Trophoblast cell (in vitro differentiated cells and primary cell): ENCODE data around the gene KIF18A.

Source experiments
- DNase-seq, 2 donors: peaks; one replicate each; pipeline ENCODE4 v3.0.0-alpha.2; 2016
- H2AFZ ChIP-seq: 2 replicates; pipeline ENCODE4 v1.6.1; 2013; ENCODE audit warnings: low read length, moderate library complexity, mild to moderate bottlenecking; ENCODE audit not compliant: insufficient read depth, poor library complexity
- H2AK5ac ChIP-seq: 2 replicates; pipeline ENCODE4 v1.6.1; 2013; ENCODE audit warnings: mild to moderate bottlenecking, low read length
- H2BK120ac ChIP-seq: 2 replicates; pipeline ENCODE4 v1.6.1; 2013; ENCODE audit warnings: low read length, mild to moderate bottlenecking, moderate library complexity; ENCODE audit not compliant: insufficient read depth, poor library complexity
- H2BK12ac ChIP-seq: 2 replicates; pipeline ENCODE4 v1.6.1; 2013; ENCODE audit warnings: mild to moderate bottlenecking, low read length, moderate library complexity
- H2BK5ac ChIP-seq: 2 replicates; pipeline ENCODE4 v1.6.1; 2013; ENCODE audit warnings: low read length, low read depth, moderate library complexity, mild to moderate bottlenecking; ENCODE audit not compliant: poor library complexity
- H3K14ac ChIP-seq: 2 replicates; pipeline ENCODE4 v1.6.1; 2013; ENCODE audit warnings: mild to moderate bottlenecking, low read length
- H3K18ac ChIP-seq: 2 replicates; pipeline ENCODE4 v1.6.1; 2013; ENCODE audit warnings: mild to moderate bottlenecking, low read length
- H3K23ac ChIP-seq: 2 replicates; pipeline ENCODE4 v1.6.1; 2013; ENCODE audit warnings: low read length
- H3K27ac ChIP-seq: 2 replicates; pipeline ENCODE4 v1.5.1; 2013; ENCODE audit warnings: low read depth, mild to moderate bottlenecking, inconsistent platforms, low read length, moderate library complexity
- H3K27me3 ChIP-seq: 2 replicates; pipeline ENCODE4 v1.6.1; 2013; ENCODE audit warnings: inconsistent platforms, mild to moderate bottlenecking, low read length, moderate library complexity; ENCODE audit not compliant: insufficient read depth
- H3K36me3 ChIP-seq, 2 experiments: 1 replicate in 1 of 2; 2 replicates in 1 of 2; pipeline ENCODE4 v1.6.1; 2013; ENCODE audit warnings: low read length in 2 of 2, mild to moderate bottlenecking in 2 of 2, moderate library complexity in 1 of 2; ENCODE audit not compliant: insufficient read depth in 2 of 2, control insufficient read depth in 1 of 2
- H3K4ac ChIP-seq: 2 replicates; pipeline ENCODE4 v1.6.1; 2013; ENCODE audit warnings: low read depth, mild to moderate bottlenecking, low read length, moderate library complexity
- H3K4me1 ChIP-seq, 2 experiments: 1 replicate in 1 of 2; 2 replicates in 1 of 2; pipeline ENCODE4 v1.6.1; 2013; ENCODE audit warnings: low read length in 2 of 2, mild to moderate bottlenecking in 2 of 2, moderate library complexity in 1 of 2; ENCODE audit not compliant: insufficient read depth in 2 of 2, control insufficient read depth in 1 of 2
- H3K4me2 ChIP-seq: 2 replicates; pipeline ENCODE4 v1.6.1; 2013; ENCODE audit warnings: inconsistent platforms, mild to moderate bottlenecking, low read length, moderate library complexity
- H3K4me3 ChIP-seq: 2 replicates; pipeline ENCODE4 v1.5.1; 2013; ENCODE audit warnings: mild to moderate bottlenecking, low read depth, low read length, inconsistent platforms
- H3K79me1 ChIP-seq: one replicate; pipeline ENCODE4 v1.6.1; 2013; ENCODE audit warnings: low read length
- H3K79me2 ChIP-seq: 2 replicates; pipeline ENCODE4 v1.6.1; 2013; ENCODE audit warnings: low read length, mild to moderate bottlenecking; ENCODE audit not compliant: control insufficient read depth, insufficient read depth, poor library complexity
- H3K9ac ChIP-seq: 2 replicates; pipeline ENCODE4 v1.6.1; 2013; ENCODE audit warnings: mild to moderate bottlenecking, low read length
- H3K9me3 ChIP-seq: 2 replicates; pipeline ENCODE4 v1.6.1; 2013; ENCODE audit warnings: low read depth, mild to moderate bottlenecking, control low read depth, inconsistent platforms, low read length; ENCODE audit not compliant: insufficient read depth
- H4K12ac ChIP-seq: 2 replicates; pipeline ENCODE4 v1.6.1; 2013; ENCODE audit warnings: low read depth, mild to moderate bottlenecking, low read length, moderate library complexity
- H4K8ac ChIP-seq: 2 replicates; pipeline ENCODE4 v1.6.1; 2013; ENCODE audit warnings: low read depth, mild to moderate bottlenecking, low read length, moderate library complexity
- H4K91ac ChIP-seq: one replicate; pipeline ENCODE4 v1.6.1; 2013; ENCODE audit warnings: low read depth, mild to moderate bottlenecking, low read length, moderate library complexity
- WGBS: extraction: QIAGEN DNeasy Blood & Tissue Kit; methylation state at CpG from one replicate; pipeline ENCODE4 v1.1.7; 2013; ENCODE audit warnings: missing lambda C conversion rate; ENCODE audit not compliant: insufficient read length, insufficient coverage; ENCODE audit errors: extremely low coverage; 5-methylcytosine and 5-hydroxymethylcytosine counted together

KIF18A gene

GRCh38 chr11:28107191-28107749 is 686 bp downstream of the KIF18A start:
- H3K79me2 ChIP-seq = peaks cover 3% of the 10 kb centered on the region
- no peaks in the 10 kb centered on the region for H3K36me3 ChIP-seq
- H3K14ac ChIP-seq = no peak overlapping the region
- no peak overlapping the region for H3K4ac ChIP-seq
- H3K79me1 ChIP-seq = peaks cover 2% of the 10 kb centered on the region
- H3K4me2 ChIP-seq = peak overlapping the region; percentile 85
- peak overlapping the region; percentile 73 for H3K4me3 ChIP-seq
- no peak overlapping the region for H2BK120ac ChIP-seq
- H3K18ac ChIP-seq = peak overlapping the region; percentile 12
- peak overlapping the region; percentile 82 for H2AFZ ChIP-seq
- peak overlapping the region; percentile 13 for H2BK5ac ChIP-seq
- H4K91ac ChIP-seq = peak overlapping the region; percentile 17
- H4K8ac ChIP-seq = peak overlapping the region; percentile 37
- no peak overlapping the region for H3K23ac ChIP-seq
- H3K9ac ChIP-seq = peak overlapping the region; percentile 80
- no peaks in the 10 kb centered on the region for H3K9me3 ChIP-seq
- no peak overlapping the region for H4K12ac ChIP-seq
- H2AK5ac ChIP-seq = no peak overlapping the region
- DNase-seq = peak in 1 of 2 donors; percentile 22
- H2BK12ac ChIP-seq = no peak overlapping the region
- no CpG with 5 or more reads among the region's 11 CpGs for WGBS
- H3K27me3 ChIP-seq = no peaks in the 10 kb centered on the region
- H3K27ac ChIP-seq = no peak overlapping the region
- no peaks in the 10 kb centered on the region for H3K4me1 ChIP-seq

- DNase-seq = no peak
- H3K14ac ChIP-seq = no peak overlapping the region
- no peak overlapping the region for H4K91ac ChIP-seq
- H3K27me3 ChIP-seq = no peaks in the 10 kb centered on the region
- no peak overlapping the region for H3K23ac ChIP-seq
- no peak overlapping the region for H3K4me2 ChIP-seq
- H2BK5ac ChIP-seq = no peak overlapping the region
- H4K8ac ChIP-seq = no peak overlapping the region
- no peaks in the 10 kb centered on the region for H3K36me3 ChIP-seq
- peaks cover 3% of the 10 kb centered on the region for H3K79me2 ChIP-seq
- no peak overlapping the region for H2AFZ ChIP-seq
- no peak overlapping the region for H3K18ac ChIP-seq
- no peak overlapping the region for H2BK12ac ChIP-seq
- no peaks in the 10 kb centered on the region for H3K4me1 ChIP-seq
- H3K4ac ChIP-seq = peak overlapping the region; percentile 89
- no peak overlapping the region for H4K12ac ChIP-seq
- H3K79me1 ChIP-seq = peaks cover 2% of the 10 kb centered on the region
- H3K4me3 ChIP-seq = no peak overlapping the region
- WGBS = no CpG with 5 or more reads among the region's 14 CpGs
- no peak overlapping the region for H3K9ac ChIP-seq
- H3K9me3 ChIP-seq = no peaks in the 10 kb centered on the region
- H2BK120ac ChIP-seq = no peak overlapping the region
- no peak overlapping the region for H3K27ac ChIP-seq
- H2AK5ac ChIP-seq = no peak overlapping the region
Observed at GRCh38 chr11:28106353-28107043, 1.5 kb downstream of the KIF18A start.

GRCh38 chr11:28105869-28106268 is 2.1 kb downstream of the KIF18A start:
- Histone ChIP-seq H2BK5ac (no peak overlapping the region), H3K79me1 (peaks cover 2% of the 10 kb centered on the region), H4K12ac (no peak overlapping the region), H2BK12ac (no peak overlapping the region), H3K4me2 (no peak overlapping the region), H3K27me3 (no peaks in the 10 kb centered on the region), H3K27ac (no peak overlapping the region), H3K18ac (no peak overlapping the region), H2BK120ac (no peak overlapping the region), H3K9ac (no peak overlapping the region), H2AFZ (no peak overlapping the region), H3K36me3 (no peaks in the 10 kb centered on the region), H4K8ac (no peak overlapping the region), H3K9me3 (no peaks in the 10 kb centered on the region), H2AK5ac (no peak overlapping the region), H3K4ac (no peak overlapping the region), H3K4me3 (no peak overlapping the region), H3K4me1 (no peaks in the 10 kb centered on the region), H4K91ac (no peak overlapping the region), H3K14ac (no peak overlapping the region), H3K23ac (no peak overlapping the region), H3K79me2 (peaks cover 3% of the 10 kb centered on the region)
- no peak for DNase-seq
- no CpG with 5 or more reads among the region's 5 CpGs for WGBS

- Histone ChIP-seq H2BK5ac (no peak overlapping the region), H2BK12ac (no peak overlapping the region), H4K91ac (no peak overlapping the region), H4K12ac (no peak overlapping the region), H3K14ac (no peak overlapping the region), H3K4me3 (no peak overlapping the region), H2AFZ (no peak overlapping the region), H2AK5ac (no peak overlapping the region), H3K27ac (no peak overlapping the region), H3K79me1 (no peaks in the 10 kb centered on the region), H3K9me3 (no peaks in the 10 kb centered on the region), H3K9ac (no peak overlapping the region), H3K18ac (no peak overlapping the region), H3K4me2 (no peak overlapping the region), H3K27me3 (no peaks in the 10 kb centered on the region), H3K4me1 (no peaks in the 10 kb centered on the region), H3K79me2 (peaks cover 3% of the 10 kb centered on the region), H2BK120ac (no peak overlapping the region), H3K36me3 (no peaks in the 10 kb centered on the region), H3K4ac (no peak overlapping the region), H3K23ac (no peak overlapping the region), H4K8ac (no peak overlapping the region)
- DNase-seq = no peak
- 100% methylated on average over 1 of the region's 2 CpGs for WGBS
Observed at GRCh38 chr11:28104984-28105383, 3.0 kb downstream of the KIF18A start.
